Measurements from ENCODE around the gene ITIH4. TPM values are rescaled to one million over a fixed set of nuclear protein-coding genes. Genes with fewer than 3 reads are reported as not detected.

The ITIH4 gene
- total and polyA plus RNA-seq, 10 of the 15 experiments (the other 5 are each of a cell fraction or from before 2014, with no cell fraction given): 0.64 to 4.1 (median 1.3) TPM

- H2AFZ ChIP-seq (ENCODE audit: control insufficient read depth, low read depth, low read length): no peak overlapping the region
- H3K4me3 ChIP-seq: no peak overlapping the region
- SMC1A ChIA-PET (ENCODE audit: uncharacterized antibody, unreplicated experiment): no interaction called here
- H3K27ac ChIP-seq (ENCODE audit: control insufficient read depth, insufficient read depth): no peak overlapping the region
- H3K4me1 ChIP-seq (ENCODE audit: control insufficient read depth, insufficient read depth, low read length): no peaks in the 10 kb centered on the region
- ATAC-seq: no peak
- no peaks in the 10 kb centered on the region for H3K79me2 ChIP-seq (ENCODE audit: control insufficient read depth, insufficient read depth, low read length)
- no peaks in the 10 kb centered on the region for H4K20me1 ChIP-seq (ENCODE audit: control insufficient read depth, insufficient read depth)
- H3K36me3 ChIP-seq (ENCODE audit: control insufficient read depth in 2 of 2, insufficient read depth in 2 of 2, low read length in 1 of 2): no peaks in the 10 kb centered on the region
- no peak overlapping the region for H3K9ac ChIP-seq (ENCODE audit: control insufficient read depth, insufficient read depth, low read length)
- RAD21 ChIA-PET (ENCODE audit: unreplicated experiment): no interaction called here
- WGBS (ENCODE audit: insufficient coverage, insufficient replicate concordance, low lambda C conversion rate, missing lambda C conversion rate): 30% methylated on average over 12 of the region's 12 CpGs
- FAIRE-seq: no peak
- no peak for TF ChIP-seq SMC3 (IDR thresholded peaks at IDR 0.05; ENCODE audit: borderline replicate concordance, low read length)
- TF ChIP-seq HCFC1 (IDR thresholded peaks at IDR 0.05; ENCODE audit: low read length): no peak
- TF ChIP-seq KDM1A (IDR thresholded peaks at IDR 0.05; ENCODE audit: borderline replicate concordance): no peak
- no peak for TF ChIP-seq USF2 (IDR thresholded peaks at IDR 0.05; ENCODE audit: borderline replicate concordance, low read depth, low read length)
- TF ChIP-seq EGR1 (IDR thresholded peaks at IDR 0.05; ENCODE audit: borderline replicate concordance in 1 of 2, low read depth in 2 of 2, low read length in 2 of 2): no peak
- no peak for TF ChIP-seq SREBF1 (IDR thresholded peaks at IDR 0.05; ENCODE audit: low read length)
- TF ChIP-seq ZNF274 (IDR thresholded peaks at IDR 0.05; ENCODE audit: insufficient read depth, insufficient read length): no peak
- no peak for TF ChIP-seq NFIC (IDR thresholded peaks at IDR 0.05; ENCODE audit: low read depth, low read length)
- no peak for TF ChIP-seq JUNB (IDR thresholded peaks at IDR 0.05)
- no peak for TF ChIP-seq ELK1 (IDR thresholded peaks at IDR 0.05; ENCODE audit: low read depth, low read length)
- no peak for TF ChIP-seq SMAD1 (IDR thresholded peaks at IDR 0.05; ENCODE audit: low read depth, partially characterized antibody)
- no peak for TF ChIP-seq FOXM1 (IDR thresholded peaks at IDR 0.05; ENCODE audit: low read depth, low read length)
- TF ChIP-seq REST (IDR thresholded peaks at IDR 0.05; ENCODE audit: low read depth, low read length): no peak
- TF ChIP-seq RBBP5 (conservative IDR thresholded peaks at IDR 0.05): no peak
- no peaks in the 10 kb centered on the region; a peak in 1 of 4 replicates for H3K27me3 ChIP-seq (replicated peaks in 1 of 2; ENCODE audit: control insufficient read depth in 2 of 2, insufficient read depth in 2 of 2, low read length in 1 of 2)
- in situ Hi-C loops (cut with MboI): no loop called here
- CTCF ChIA-PET: interaction anchor here (1.0 kb wide), 1 partner anchor 29 kb away, joined by 6 read pairs; no protein-coding TSS in a partner anchor
- POLR2A ChIA-PET: interaction anchor here (0.6 kb wide), 1 partner anchor 20 kb away, joined by 4 read pairs; no protein-coding TSS in a partner anchor
- H3K4me2 ChIP-seq (ENCODE audit: control insufficient read depth, insufficient read depth): no peak overlapping the region
- intact Hi-C loops (cut with micrococcal nuclease; ENCODE audit: unreplicated experiment): no loop called here
- no peaks in the 10 kb centered on the region for H3K9me3 ChIP-seq (replicated peaks; ENCODE audit: control insufficient read depth, insufficient read depth, low read length)
- DNase-seq (ENCODE audit: low read depth, low spot score): no peak
- no TSS peak for BruUV-seq (replicated peaks)
These were observed 39.1 kb downstream of the ITIH4 start for GRCh38 chr3:52791366-52791765.

Data from GM12878 (cell line).